GM19023 (cell line): ENCODE results near the gene FARP2.

ENCODE experiments used
- ATAC-seq: cut with Tn5 transposase; IDR thresholded peaks from one replicate; pipeline ENCODE4 v1.9.1; 2021; ENCODE audit warnings: mild to moderate bottlenecking, moderate library complexity; ENCODE audit not compliant: unreplicated experiment

FARP2 gene

GRCh38 chr2:241541564-241542277 is 185.6 kb downstream of the FARP2 start:
- no peak for ATAC-seq

- no peak for ATAC-seq
Measured at GRCh38 chr2:241542278-241542605, 186.2 kb downstream of the FARP2 start.
